Measurements from ENCODE around the gene MKI67.

- TF ChIP-seq POLR2A (IDR thresholded peaks at IDR 0.05): no peak
- TF ChIP-seq CTCF (IDR thresholded peaks at IDR 0.05): no peak
- no peak for TF ChIP-seq POLR2AphosphoS5 (IDR thresholded peaks at IDR 0.05)
Observed at GRCh38 chr10:128115356-128115755, 10.9 kb downstream of the MKI67 start.

Data from stomach (tissue), 4 donors.